ENCODE measurements around the gene PPIG.
"Not testable (repeated sequence)": the region's sequence is repeated elsewhere in the genome, so short reads cannot be mapped to it uniquely, and the experiment has no call there.

The PPIG gene

DNA sequence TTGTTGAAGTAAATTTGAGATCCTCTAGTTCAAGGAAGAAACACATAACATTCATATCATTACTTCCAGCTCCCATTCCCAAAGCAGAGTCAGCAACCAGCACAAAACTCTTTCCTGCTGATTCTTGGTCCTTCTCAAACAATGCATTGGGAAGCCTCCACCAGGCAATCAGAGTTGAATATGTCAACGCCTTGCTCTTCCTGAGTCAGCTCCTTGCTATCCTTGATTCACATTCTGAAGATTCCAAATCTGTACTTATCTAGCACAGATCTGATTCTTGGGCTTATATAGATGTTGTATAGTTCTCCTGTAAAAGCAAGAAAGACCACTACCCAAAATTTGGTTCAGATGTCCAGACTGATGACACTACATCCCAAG is 80.4 kb downstream of the PPIG start:
- DNase-seq (ENCODE audit: low spot score) = no peak

DNA sequence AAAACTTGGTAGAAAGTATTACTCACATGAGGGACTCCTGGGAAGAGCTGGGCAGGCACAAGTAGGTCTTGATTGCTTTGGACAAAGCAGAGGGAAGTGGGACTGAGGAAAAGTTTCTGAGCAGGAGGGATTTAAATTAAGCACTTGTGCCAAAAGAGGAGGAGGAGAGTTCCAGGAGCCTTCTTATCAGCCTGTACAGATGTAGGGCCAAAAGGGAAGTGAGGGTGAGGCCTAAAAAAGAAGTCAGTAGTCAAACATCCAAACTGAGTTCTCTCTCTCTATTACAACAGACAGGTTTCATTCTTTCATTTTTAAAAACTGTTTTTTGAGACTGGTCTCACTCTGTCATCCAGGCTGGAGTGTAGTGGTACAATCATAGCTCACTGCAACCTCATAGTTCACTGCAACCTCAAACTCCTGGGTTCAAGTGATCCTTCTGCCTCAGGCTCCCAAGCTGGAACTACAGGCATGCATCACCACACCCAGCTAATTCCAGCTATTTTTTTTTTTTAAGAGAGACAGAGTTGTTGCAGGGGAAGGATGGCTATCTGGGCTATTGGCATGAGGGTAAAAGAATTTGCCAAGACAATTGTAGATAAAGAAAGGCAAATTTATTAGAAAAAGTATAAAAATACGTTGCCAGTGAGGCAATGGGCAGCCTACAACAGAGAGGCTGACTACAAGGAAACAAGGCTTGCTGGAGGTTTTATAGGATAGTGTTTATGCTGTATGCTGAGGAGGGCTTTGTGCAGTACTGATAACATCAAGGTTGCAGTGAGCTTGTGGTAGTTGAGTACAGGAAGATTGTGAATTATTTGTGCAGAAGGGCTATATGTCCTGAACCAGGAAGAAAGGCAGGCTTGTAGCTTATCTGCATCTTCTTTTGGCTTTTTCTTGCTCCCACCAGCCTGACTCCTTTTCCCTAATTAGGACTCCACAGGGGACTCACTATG is 81.1 kb downstream of the PPIG start:
- no peak for DNase-seq (ENCODE audit: low spot score)

DNA sequence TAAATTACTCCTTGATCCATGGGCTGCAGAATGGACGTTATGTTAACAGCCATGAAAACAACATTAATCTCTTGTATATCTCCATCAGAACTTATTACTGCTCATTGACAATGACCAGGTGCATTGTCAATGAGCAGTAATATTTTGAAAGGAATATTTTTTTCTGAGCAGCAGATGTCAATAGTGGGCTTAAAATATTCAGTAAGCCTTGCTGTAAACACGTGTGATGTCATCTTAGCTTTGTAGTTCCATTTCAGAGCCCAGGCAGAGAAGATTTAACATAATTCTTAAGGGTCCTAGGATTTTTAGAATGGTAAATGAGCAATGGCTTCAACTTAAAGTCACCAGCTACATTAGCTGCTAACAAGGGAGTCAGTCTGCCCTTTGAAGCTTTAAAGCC is 83.4 kb downstream of the PPIG start:
- no peak for DNase-seq (ENCODE audit: low spot score)

DNA sequence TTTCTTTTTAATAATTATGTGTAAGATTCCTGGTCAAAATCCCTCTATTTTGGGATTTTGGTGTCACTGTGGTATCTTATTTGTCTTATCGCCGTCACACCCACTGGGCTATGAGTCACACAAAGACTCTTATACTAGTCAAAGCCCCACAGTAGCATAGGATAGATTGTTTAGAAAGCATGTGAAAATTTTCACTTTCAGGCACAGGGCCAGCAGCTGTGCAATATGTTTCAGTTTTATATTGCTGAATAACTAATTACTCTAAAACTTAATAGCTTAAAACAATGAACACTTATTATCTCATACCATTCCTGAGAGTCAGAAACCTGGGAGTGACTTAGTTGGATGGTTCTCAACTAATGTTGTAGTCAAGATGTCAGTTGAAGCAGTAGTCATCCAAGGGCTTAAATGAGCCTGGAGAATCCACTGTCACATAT is 86.1 kb downstream of the PPIG start:
- DNase-seq (ENCODE audit: low spot score) = no peak

DNA sequence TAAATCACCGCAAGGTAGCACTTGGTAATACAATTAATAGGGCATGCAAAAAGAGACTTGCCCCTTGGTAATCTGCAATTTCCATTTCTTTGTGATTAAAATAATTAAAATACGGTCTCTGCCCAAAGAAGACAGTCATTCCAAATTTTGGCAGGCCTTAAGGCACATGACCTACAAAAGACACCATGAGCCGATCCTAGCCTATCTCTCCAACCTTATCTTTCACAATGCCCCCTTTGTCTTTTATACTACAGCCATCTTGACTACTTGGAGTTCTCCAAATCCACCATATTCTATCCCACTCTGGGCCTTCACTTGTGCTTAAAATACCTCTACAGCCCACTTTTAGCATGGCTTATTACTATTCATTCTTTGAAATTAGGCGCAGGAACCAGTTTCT is 86.8 kb downstream of the PPIG start:
- DNase-seq (ENCODE audit: low spot score) = no peak

DNA sequence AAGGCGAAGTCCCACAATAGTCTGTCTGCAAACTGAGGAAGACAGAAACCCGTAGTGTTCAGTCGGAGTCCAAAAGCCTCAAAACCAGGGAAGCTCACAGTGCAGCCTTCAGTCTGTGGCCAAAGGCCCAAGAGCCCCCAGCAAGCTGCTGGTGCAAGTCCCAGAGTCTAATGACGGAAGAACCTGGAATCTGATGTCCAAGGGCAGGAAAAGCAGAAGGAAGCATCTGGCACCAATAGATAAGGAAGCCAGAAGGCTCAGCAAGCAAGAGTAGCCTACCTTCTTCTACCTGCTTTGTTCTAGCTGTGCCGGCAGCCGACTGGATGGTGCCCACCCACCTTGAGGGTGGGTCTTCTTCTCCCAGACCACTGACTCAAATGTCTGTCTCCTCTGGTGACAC is 88.3 kb downstream of the PPIG start:
- no peak for DNase-seq (ENCODE audit: low spot score)

DNA sequence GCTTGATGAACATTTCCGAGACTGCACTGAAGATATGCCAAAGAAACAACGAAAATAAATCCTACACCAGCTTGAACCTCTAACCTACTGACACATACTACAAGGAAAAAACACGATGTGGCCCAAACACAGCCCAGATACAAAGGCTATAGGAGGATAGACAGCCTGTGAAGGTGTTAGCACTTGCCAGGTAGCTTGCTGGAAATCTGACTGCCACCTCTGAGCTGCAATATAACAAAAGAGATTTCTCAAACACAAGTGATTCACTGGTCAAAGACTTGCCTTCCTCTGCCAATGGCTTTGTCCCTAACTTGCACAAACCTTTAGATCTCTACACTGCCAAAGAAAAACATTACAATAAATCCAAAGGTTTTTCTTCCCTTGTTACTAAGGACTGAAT is 89.0 kb downstream of the PPIG start:
- DNase-seq (ENCODE audit: low spot score) = no peak

DNA sequence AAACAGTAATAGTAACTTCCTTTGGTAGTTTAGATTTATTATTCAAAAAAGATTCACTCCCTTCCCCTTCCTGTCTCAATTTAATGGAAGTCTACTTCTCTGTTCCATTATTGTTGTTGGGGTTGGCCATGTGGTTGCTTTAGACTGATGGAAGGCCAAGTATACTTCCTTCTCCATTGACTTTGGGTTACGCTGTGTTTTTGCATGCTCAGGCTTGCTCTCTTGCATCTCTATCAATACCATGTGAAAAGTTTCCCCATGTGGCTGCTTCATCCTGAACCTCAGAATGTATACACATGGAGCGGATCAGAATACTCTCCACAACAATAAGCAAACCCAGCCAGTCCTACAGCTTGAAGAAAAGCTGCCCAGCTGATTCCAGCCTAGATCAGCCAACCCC is 89.8 kb downstream of the PPIG start:
- DNase-seq (ENCODE audit: low spot score) = no peak

DNA sequence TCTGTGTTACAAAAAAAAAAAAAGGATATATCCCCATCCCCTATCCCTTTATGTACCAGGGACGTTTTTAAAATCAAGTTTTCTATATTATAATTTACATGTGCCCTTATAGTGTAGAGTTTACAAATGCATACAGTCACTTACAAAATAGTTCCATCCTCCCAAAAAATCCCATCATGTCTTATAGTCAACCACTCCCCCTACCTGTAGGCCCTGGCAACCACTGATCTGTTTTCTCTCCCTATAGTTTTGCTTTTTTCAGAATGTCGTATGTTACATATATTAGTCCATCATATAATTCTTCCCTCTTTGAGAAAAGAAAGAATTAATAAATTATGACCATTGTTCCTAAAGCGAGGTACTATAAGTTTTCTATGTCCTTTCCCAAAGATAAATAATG is 92.2 kb downstream of the PPIG start:
- DNase-seq (ENCODE audit: low spot score) = no peak

DNA sequence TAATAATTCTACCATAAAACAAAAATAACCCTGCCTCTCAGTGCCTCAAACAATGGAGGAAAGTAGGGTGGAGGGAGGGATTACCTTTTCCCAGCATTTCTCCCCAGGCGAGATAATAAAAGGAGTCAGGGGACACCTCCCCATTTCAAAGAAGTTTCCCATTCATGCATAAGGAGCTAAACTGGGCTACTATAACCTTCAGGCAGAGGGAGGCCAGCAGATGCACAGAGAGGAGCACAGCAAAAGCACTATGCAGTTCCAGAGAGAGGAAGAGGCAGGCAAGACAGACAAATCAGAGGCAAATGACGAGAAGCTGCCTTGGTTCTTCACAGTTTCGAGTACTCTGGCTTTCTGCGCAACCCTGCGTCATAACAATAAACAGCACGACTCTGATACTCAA is 92.7 kb downstream of the PPIG start:
- no peak for DNase-seq (ENCODE audit: low spot score)

DNA sequence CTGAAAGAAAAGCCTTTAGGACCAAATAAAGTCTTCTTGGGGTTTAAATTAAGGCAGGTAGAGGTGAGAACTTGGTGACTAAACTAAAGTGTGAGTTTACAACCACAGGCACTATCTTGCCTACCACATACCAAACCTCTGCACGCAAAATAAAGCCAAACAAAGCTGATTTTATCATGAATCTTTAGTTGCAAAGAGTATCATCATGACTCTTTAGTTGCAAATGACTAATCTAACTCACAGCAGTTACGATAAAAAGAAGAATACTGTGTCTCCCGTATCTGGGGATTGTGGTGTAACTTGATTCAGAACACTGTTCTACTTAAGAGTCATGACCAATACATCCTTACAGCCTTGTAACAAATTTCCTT is 98.9 kb downstream of the PPIG start:
- no peak for DNase-seq (ENCODE audit: low spot score)

DNA sequence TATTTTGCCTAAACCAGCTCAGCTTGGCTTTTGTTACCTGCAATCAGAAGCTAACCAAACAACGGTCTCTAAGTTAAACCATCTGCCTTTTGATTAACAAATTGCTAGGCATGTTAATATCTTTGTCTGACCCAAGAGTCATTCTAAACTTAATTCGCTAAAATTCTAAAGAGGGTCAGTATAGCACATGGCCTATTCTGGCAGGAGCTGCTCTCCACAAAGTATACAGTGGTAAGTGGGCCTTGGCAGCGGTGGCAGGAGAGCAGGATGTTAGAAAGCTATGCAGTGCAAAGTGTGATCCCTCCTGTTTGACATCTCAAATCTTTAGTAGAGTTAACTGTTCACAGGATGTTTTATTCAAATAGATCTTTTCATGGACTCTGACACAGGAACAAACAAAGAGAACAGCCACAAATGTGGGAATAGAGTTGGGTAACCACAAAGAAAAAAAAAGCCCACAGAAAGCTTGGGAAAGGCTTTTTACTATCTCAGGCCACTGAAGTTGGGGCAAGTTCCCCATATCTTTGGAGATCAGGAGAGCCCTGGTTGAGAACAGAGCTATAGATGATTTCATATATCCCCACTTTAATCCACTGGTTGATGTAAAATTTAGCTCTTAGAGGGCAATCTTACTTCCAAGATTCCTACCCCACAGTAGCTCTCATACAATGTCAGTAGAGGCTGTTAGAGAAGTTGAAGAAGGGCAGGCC is 99.4 kb downstream of the PPIG start:
- no peak for DNase-seq (ENCODE audit: low spot score)

DNA sequence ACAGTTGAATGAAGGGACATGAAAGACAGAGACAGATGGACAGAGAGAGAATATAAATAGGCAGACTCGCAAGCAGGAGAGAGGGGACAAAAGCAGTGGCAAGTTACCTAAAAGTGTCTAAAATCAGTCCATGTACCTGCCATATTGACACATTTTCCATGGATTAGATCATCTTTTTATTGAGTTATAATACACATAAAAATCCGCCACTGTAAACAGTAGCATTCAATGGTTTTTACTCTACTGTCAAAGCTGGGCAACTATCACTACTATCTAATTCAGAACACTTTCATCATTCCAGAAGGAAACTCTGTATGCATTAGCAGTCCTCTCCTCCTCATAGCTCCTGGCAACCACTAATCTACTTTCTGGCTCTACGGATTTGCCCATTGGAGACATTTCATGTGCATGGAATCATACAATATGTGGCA is 100.0 kb downstream of the PPIG start:
- DNase-seq (ENCODE audit: low spot score) = no peak

DNA sequence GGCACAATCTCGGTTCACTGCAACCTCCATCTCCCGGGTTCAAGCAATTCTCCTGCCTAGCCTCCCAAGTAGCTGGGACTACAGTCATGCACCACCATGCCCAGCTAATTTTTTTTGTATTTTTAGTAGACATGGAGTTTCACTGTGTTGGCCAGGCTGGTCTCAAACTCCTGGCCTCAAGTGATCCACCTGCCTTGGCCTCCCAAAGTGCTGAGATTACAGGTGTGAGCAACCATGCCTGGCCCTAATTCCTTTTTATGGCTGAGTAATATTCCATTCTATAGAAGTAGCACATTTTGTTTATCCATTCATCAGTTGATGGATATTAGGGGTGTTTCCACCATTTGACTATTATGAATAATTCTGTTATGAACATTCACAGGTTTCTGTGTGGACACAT is 100.6 kb downstream of the PPIG start:
- DNase-seq (ENCODE audit: low spot score) = not testable (repeated sequence)

DNA sequence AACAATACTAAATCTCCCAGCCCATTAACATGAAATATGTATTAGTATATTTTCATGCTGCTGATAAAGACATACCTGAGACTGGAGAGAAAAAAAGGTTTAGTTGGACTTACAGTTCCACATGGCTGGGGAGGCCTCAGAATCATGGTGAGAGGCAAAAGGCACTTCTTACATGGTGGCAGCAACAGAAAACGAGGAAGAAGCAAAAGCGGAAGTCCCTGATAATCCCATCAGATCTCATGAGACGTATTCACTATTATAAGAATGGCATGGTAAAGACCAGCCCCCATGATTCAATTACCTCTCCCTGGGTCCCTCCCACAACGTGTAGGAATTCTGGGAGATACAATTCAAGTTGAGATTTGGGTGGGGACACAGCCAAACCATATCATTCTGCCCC is 102.7 kb downstream of the PPIG start:
- DNase-seq (ENCODE audit: low spot score) = not testable (repeated sequence)

DNA sequence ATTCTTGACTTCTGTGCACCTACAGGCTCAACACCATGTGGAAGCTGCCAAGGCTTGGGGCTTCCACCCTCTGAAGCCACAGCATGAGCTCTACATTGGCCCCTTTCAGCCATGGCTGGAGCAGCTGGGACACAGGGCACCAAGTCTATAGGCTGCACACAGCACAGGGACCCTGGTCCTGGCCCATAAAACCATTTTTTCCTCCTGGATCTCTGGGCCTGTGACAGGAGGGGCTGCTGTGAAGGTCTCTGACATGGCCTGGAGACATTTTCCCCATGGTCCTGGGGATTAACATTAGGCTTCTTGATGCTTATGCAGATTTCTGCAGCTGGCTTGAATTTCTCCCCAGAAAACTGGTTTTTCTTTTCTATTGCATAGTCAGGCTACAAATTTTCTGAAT is 103.8 kb downstream of the PPIG start:
- DNase-seq (ENCODE audit: low spot score) = not testable (repeated sequence)

DNA sequence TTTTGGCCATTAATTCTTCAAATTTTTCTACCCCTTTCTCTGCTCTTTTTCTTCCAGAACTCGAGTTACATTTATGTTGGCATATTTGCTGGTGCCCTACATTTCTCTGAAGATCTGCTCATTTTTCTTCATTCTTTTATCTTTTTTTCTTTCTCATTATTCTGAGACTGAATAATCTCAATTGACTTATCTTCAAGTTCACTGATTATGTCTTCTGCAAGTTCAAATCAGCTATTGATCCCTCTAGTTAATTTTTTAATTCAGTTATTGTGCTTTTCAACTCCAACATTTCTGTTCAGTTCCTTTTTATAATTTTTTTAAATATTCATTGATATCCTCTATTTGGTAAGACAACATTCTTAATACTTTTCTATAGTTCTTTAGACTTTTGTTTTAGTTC is 106.8 kb downstream of the PPIG start:
- DNase-seq (ENCODE audit: low spot score) = no peak
